Umbilical cord (tissue), 2 donors: ENCODE results near the gene EIF2A. TPM values are rescaled to one million over a fixed set of nuclear protein-coding genes. Genes with fewer than 3 reads are reported as not detected.

Experiments
- DNase-seq: peaks from one replicate; pipeline ENCODE4 v3.0.0-alpha.2; 2015; ENCODE audit warnings: low spot score
- total RNA-seq: library from RNA; depleted of rRNA; stranded (reverse); fragments of >200 nt; gene quantifications from one replicate; pipeline ENCODE4 v1.2.3, GENCODE V29; 2014; ENCODE audit warnings: low replicate concordance; ENCODE audit not compliant: insufficient read depth

The EIF2A gene
- total RNA-seq, 1 donor from 2014 or later = 291 TPM

GRCh38 chr3:150543128-150543527, 3.5 kb upstream of the EIF2A start:
- DNase-seq = no peak

GRCh38 chr3:150543531-150543930, 3.1 kb upstream of the EIF2A start:
- no peak for DNase-seq

- DNase-seq = no peak
These were observed 2.5 kb upstream of the EIF2A start for GRCh38 chr3:150544041-150544440.

GRCh38 chr3:150544726-150545125, 1.9 kb upstream of the EIF2A start:
- peak; percentile 12 for DNase-seq

- DNase-seq = peak; percentile 31
These were observed 965 bp upstream of the EIF2A start for GRCh38 chr3:150545419-150546225.

GRCh38 chr3:150547045-150547741, 606 bp downstream of the EIF2A start:
- peak; percentile 18 for DNase-seq

DNA sequence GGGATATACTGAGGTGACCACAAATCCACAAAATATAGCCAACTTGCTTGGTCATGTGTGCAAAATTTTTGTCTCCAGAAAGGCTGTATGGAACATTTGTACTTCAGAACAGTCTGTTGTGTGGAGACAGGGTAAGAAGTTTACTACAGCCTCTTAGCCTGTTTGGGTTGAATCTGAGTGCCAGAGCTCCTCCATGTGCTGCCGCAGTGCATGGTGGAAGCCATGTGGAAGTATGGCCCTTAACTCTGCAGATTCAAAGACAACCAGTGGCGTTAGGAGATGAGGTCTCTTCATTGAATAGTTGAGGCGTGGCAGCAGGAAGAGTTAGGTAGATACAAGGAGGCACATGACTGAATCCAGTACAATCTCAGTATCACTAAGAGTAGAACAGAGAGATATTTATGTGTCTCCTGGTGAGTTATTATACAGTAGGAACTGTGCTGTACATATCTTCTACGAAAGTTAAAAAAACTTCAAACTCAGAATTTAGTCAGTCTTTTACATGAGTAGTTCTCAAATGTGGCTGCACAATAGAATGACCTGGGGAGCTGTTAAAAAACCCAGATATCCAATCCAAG, 9.4 kb downstream of the EIF2A start:
- DNase-seq = no peak

- DNase-seq = no peak
These were observed 10.2 kb downstream of the EIF2A start for GRCh38 chr3:150556792-150557191.

DNA sequence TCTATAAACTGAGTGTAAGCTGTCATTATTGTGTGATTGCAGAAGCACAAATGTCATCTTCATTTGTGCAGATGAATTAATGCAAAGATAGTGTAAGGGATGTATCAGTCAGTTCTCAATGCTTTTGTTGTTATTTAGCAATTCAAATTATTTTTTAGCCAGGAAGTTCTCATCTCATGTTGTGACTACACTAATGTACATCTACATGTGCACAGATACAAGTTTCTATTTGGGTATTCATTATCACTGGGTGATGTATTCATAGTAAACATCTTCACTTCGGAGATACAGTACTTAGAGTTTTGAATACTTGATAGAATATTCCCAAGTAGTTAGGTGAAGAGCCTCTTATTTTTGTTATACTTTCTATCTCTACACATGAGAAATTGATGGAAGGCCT, 11.1 kb downstream of the EIF2A start:
- no peak for DNase-seq

DNA sequence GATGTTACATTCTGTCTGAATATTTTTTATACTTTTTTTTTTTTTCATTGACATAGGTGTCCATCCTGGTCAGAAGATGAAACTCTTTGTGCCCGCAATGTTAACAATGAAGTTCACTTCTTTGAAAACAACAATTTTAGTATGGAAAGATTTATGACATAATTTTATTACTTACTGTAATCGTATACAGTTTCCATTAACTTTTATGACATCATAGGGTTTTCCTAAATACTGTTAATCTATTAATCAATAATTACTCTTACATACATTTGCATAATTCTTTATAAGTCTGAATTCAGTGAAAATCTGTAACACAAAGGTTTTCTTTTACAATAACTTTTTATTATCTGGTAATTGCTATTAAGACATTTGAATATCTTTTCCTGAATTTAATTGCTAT, 17.7 kb downstream of the EIF2A start:
- no peak for DNase-seq

DNA sequence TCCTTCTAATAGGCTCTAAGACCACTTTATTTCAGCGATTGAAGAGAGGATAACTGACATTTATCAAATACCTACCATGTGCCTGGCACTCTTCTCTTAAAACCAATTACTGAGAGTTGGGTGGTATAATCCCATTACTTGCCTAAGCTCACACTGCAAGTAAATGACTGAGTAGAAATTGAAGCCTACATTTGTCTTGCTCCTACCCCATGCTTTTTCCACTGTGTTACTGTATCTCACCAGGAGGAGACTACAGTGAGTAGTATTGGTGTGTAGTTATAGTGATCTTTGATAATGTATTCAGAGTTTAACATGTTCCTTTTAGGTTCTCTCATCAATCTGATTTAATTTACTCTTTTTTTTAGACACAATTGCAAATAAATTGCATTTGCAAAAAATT, 20.7 kb downstream of the EIF2A start:
- DNase-seq = no peak

GRCh38 chr3:150577855-150578254, 31.3 kb downstream of the EIF2A start:
- DNase-seq = no peak

DNA sequence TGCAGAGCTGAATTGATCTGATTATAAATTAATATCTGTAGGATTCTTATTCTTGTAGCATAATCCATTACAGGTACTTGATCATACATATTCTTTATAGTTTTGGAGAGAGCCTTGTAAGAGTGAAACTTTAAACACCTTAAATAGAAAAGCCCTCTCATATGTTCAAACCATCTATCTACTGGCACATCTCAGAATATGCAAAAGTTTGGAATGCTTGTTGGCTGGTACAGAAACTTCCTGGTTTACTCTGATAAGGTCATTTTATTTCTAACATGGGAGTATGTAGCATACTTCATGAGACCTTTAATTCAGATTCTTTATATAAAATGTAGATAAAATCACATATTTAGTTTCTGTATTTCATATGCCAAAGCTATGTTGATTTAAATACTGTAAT, 34.6 kb downstream of the EIF2A start:
- no peak for DNase-seq

DNA sequence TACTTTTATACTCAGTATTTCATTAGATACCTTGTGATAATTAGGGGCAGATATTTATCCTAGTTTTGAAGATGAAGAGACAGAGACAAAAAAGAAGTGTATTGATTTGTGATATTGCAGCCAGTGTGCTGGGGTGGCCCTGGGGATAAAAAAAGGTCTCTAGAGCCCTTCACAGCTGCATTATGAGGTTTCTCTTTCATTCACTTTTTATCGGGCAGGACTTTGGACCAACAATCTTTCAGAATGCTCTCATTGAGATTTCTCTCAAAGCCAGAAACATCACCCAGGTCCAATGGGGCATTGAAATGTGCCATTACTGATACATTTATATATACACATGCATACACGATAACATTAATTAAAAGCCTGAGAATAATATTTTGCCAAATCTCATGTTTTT, 36.0 kb downstream of the EIF2A start:
- DNase-seq = no peak

DNA sequence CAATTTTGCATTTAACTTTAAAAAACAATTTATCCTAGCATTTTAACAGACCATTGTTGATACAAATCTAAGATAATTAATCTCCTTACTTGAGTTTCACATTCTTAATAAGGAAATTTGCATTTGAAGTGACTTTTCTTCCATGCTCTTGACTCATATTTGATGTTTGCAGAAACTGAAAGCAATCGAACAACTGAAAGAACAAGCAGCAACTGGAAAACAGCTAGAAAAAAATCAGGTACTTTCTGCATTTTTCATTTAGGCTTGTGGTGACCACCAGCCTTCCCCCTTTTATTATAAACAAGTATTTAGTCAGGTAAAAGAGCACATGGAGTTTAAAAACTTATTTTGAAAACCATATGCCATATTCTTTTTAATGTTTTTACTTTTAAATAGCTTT, 36.4 kb downstream of the EIF2A start:
- no peak for DNase-seq

DNA sequence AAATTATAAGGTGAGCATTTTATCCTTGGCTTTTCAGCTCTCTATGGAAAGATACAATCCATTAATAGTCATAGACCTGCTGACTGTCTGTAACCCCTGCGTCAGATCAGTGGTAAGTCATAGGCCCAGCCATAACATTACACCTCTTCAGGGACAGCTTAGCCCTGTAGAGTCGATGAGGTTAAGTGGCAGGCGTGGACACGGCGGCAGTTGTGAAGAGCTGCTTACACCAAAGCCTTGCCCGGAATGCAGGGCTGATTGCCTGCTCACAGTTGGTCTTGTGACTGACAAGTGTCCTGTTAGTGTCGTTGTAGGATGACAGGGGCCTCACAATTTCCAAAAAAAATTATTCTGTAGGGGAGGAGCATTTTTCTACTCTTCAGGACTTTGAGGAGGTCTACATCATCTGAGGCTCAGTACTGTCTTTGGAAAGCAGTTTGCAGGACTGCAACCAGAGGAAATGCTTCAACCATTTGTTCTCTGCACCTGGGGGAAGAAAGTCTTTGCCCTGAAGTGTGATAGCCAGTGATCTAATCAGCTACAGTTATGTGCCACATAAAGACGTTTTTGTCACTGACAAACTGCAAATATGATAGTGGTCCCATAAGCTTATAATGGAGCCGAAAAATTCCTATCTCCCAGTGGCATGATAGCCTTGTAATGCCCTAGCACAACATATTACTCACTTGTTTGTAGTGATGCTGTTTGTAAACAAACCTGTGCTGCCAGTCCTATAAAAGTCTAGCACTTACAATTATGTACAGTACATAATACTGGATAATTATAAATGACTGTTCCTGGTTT, 41.6 kb downstream of the EIF2A start:
- DNase-seq = no peak

DNA sequence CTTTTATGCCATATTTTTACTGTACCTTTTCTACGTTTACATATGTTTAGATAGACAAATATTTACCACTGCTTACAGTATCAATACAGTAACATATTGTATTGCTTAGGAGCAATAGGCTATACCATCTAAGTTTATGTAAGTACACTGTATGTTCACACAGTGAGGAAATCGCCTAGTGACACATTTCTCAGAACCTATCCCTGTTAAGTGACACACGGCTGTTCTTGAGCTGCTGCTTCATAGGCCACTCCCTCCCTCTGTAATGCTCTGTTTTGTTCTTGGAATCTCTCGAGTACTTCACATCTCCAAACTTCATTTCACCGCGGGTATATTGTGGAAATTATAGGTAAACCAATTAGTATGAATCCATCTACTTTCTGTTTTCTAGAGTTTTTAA, 43.2 kb downstream of the EIF2A start:
- DNase-seq = no peak

GRCh38 chr3:150594150-150594549, 47.6 kb downstream of the EIF2A start:
- no peak for DNase-seq

GRCh38 chr3:150597646-150598045, 51.1 kb downstream of the EIF2A start:
- DNase-seq = no peak

GRCh38 chr3:150599611-150600297, 53.2 kb downstream of the EIF2A start:
- DNase-seq = peak; percentile 20
